Sigmoid colon (tissue), 7 donors: Measurements from ENCODE around the gene TRAF3IP1. TPM values are rescaled to one million over a fixed set of nuclear protein-coding genes. Genes with fewer than 3 reads are reported as not detected.

Experiments
- DNase-seq: peaks from one replicate; pipeline ENCODE4 v3.0.0-alpha.2; 2019
- H3K27ac ChIP-seq, 4 donors: fragments of 200-600 bp; sonication (generic); one replicate each; pipeline ENCODE4 v1.5.1; 2016 to 2019; ENCODE audit warnings: mild to moderate bottlenecking in 1 of 4
- H3K27me3 ChIP-seq, 3 donors: fragments of 200-600 bp; sonication (generic); one replicate each; pipeline ENCODE4 v1.5.1; 2019; ENCODE audit warnings: mild to moderate bottlenecking in 1 of 3
- H3K36me3 ChIP-seq, 4 donors: fragments of 200-600 bp; sonication (generic); one replicate each; pipeline ENCODE4 v1.5.1; 2016 to 2019
- H3K4me1 ChIP-seq, 4 donors: fragments of 200-600 bp; sonication (generic); one replicate each; pipeline ENCODE4 v1.5.1; 2017 to 2019
- H3K4me3 ChIP-seq, 4 donors: fragments of 200-600 bp; sonication (generic); one replicate each; pipeline ENCODE4 v1.5.1; 2017 to 2019; ENCODE audit warnings: mild to moderate bottlenecking in 2 of 4, moderate library complexity in 1 of 4
- H3K9me3 ChIP-seq, 4 donors: fragments of 200-600 bp in 3 of 4; sonication (generic) in 3 of 4; one replicate each; pipeline versions ENCODE4 v1.5.1 to v1.6.1; 2013 to 2019
- CTCF ChIP-seq, 4 experiments: fragments of 450-650 bp in 3 of 4; fragments of 200-600 bp in 1 of 4; IDR thresholded peaks; one replicate each; pipeline ENCODE4 v1.5.1; 2016 to 2019; ENCODE audit warnings: antibody characterized with exemption in 4 of 4, mild to moderate bottlenecking in 3 of 4, moderate library complexity in 2 of 4
- EP300 ChIP-seq, 4 donors: sonication (generic); formaldehyde crosslinking; IDR thresholded peaks; one replicate each; pipeline ENCODE4 v1.6.1; 2017; ENCODE audit warnings: antibody characterized with exemption in 4 of 4
- POLR2A ChIP-seq, 2 donors: fragments of 450-650 bp; IDR thresholded peaks; one replicate each; pipeline ENCODE4 v1.6.1; 2016; ENCODE audit warnings: antibody characterized with exemption in 2 of 2, mild to moderate bottlenecking in 2 of 2, moderate library complexity in 2 of 2
- POLR2AphosphoS5 ChIP-seq, 4 donors: sonication (generic); formaldehyde crosslinking; IDR thresholded peaks; one replicate each; pipeline ENCODE4 v1.6.1; 2017; ENCODE audit warnings: antibody characterized with exemption in 4 of 4
- WGBS, 2 donors: extraction: QIAGEN DNeasy Blood & Tissue Kit; methylation state at CpG; one replicate each; pipeline ENCODE4 v1.1.7; 2013; 5-methylcytosine and 5-hydroxymethylcytosine counted together
- intact Hi-C: fragments of 100-400 bp; cut with DNase I; formaldehyde crosslinking; loops from one replicate; pipeline ENCODE4 v1.15.1; 2023
- polyA plus RNA-seq, 3 donors: library from polyadenylated mRNA; stranded (reverse); fragments of 200-250 nt; gene quantifications; one replicate each; pipeline ENCODE4 v1.2.3, GENCODE V29; 2013
- total RNA-seq, 4 donors: library from RNA; depleted of rRNA; stranded (reverse); fragments of >200 nt; gene quantifications; one replicate each; pipeline ENCODE4 v1.1.0, GENCODE V29; 2016
- donor health status: healthy with polysubstance abuse.
- donor health status: Bipolar disorder and iron deficiency.
- donor health status: healthy.

Gene TRAF3IP1
- total and polyA plus RNA-seq, 7 donors, result 6.9 to 20.8 (median 17.5) TPM

- DNase-seq, result no peak
- no peaks in the 10 kb centered on the region for H3K27me3 ChIP-seq
- H3K9me3 ChIP-seq, result no peaks in the 10 kb centered on the region
- no peaks in the 10 kb centered on the region for H3K36me3 ChIP-seq
- H3K4me1 ChIP-seq, result peaks cover 0 to 17% (median 6%) of the 10 kb centered on the region in 4 donors
- intact Hi-C loops, result no loop called here
- 56 to 75% methylated on average over 1 of the region's 1 CpG for WGBS, 2 donors
- H3K4me3 ChIP-seq, result no peak overlapping the region
- TF ChIP-seq EP300 (IDR thresholded peaks at IDR 0.05), result no peak
- TF ChIP-seq CTCF (IDR thresholded peaks at IDR 0.05), result no peak
- TF ChIP-seq POLR2A (IDR thresholded peaks at IDR 0.05), result no peak
- TF ChIP-seq POLR2AphosphoS5 (IDR thresholded peaks at IDR 0.05), result no peak
- H3K27ac ChIP-seq, result no peak overlapping the region
Measured at GRCh38 chr2:238380785-238381184, 60.5 kb downstream of the TRAF3IP1 start.

GRCh38 chr2:238381341-238382115 is 61.2 kb downstream of the TRAF3IP1 start:
- intact Hi-C loops, result no loop called here
- H3K4me1 ChIP-seq, result peaks cover 0 to 17% (median 6%) of the 10 kb centered on the region in 4 donors

GRCh38 chr2:238382381-238382781 is 62.1 kb downstream of the TRAF3IP1 start:
- no peak for DNase-seq
- no peak for TF ChIP-seq POLR2A (IDR thresholded peaks at IDR 0.05)
- TF ChIP-seq EP300 (IDR thresholded peaks at IDR 0.05), result no peak
- TF ChIP-seq POLR2AphosphoS5 (IDR thresholded peaks at IDR 0.05), result no peak
- TF ChIP-seq CTCF (IDR thresholded peaks at IDR 0.05), result no peak
- H3K36me3 ChIP-seq, result no peaks in the 10 kb centered on the region
- intact Hi-C loops, result no loop called here
- 76 to 83% methylated on average over 5 of the region's 5 CpGs for WGBS, 2 donors
- H3K27ac ChIP-seq, result no peak overlapping the region
- H3K9me3 ChIP-seq, result no peaks in the 10 kb centered on the region
- H3K4me3 ChIP-seq, result no peak overlapping the region
- peaks cover 0 to 17% (median 6%) of the 10 kb centered on the region in 4 donors for H3K4me1 ChIP-seq
- no peaks in the 10 kb centered on the region for H3K27me3 ChIP-seq

More at GRCh38 chr2:238381341-238382115, 61.2 kb downstream of the TRAF3IP1 start:
- H3K27me3 ChIP-seq, result no peaks in the 10 kb centered on the region
- 76 to 94% methylated on average over 16 of the region's 16 CpGs for WGBS, 2 donors
- no peak for DNase-seq
- no peak overlapping the region for H3K4me3 ChIP-seq
- TF ChIP-seq EP300 (IDR thresholded peaks at IDR 0.05), result no peak
- no peak for TF ChIP-seq CTCF (IDR thresholded peaks at IDR 0.05)
- no peak for TF ChIP-seq POLR2AphosphoS5 (IDR thresholded peaks at IDR 0.05)
- TF ChIP-seq POLR2A (IDR thresholded peaks at IDR 0.05), result no peak
- no peaks in the 10 kb centered on the region for H3K9me3 ChIP-seq
- no peak overlapping the region for H3K27ac ChIP-seq
- no peaks in the 10 kb centered on the region for H3K36me3 ChIP-seq

- Histone ChIP-seq H3K4me1 (peaks cover 0 to 17% (median 6%) of the 10 kb centered on the region in 4 donors), H3K36me3 (no peaks in the 10 kb centered on the region), H3K27me3 (no peaks in the 10 kb centered on the region), H3K27ac (no peak overlapping the region), H3K4me3 (no peak overlapping the region), H3K9me3 (no peaks in the 10 kb centered on the region)
- 96 to 97% methylated on average over 5 of the region's 5 CpGs for WGBS, 2 donors
- intact Hi-C loops, result no loop called here
- TF ChIP-seq EP300 (IDR thresholded peaks at IDR 0.05), result no peak
- TF ChIP-seq POLR2A (IDR thresholded peaks at IDR 0.05), result no peak
- no peak for TF ChIP-seq CTCF (IDR thresholded peaks at IDR 0.05)
- TF ChIP-seq POLR2AphosphoS5 (IDR thresholded peaks at IDR 0.05), result no peak
- DNase-seq, result no peak
Measured at GRCh38 chr2:238383135-238383534, 62.8 kb downstream of the TRAF3IP1 start.
